Stimulated activated CD4-positive, alpha-beta T cell treated with anti-CD3 and anti-CD28 coated beads, Interleukin-12 subunit alpha, Interleukin-12 subunit beta, amount 100 ng/mL, for 4 hours (primary cell): ENCODE results near the gene E2F1.
A peak's percentile ranks its signal among the peaks of the same experiment; 100 is the strongest.

Experiments used
- DNase-seq: peaks from one replicate; pipeline ENCODE4 v3.0.0-alpha.2; 2020

The E2F1 gene

DNA sequence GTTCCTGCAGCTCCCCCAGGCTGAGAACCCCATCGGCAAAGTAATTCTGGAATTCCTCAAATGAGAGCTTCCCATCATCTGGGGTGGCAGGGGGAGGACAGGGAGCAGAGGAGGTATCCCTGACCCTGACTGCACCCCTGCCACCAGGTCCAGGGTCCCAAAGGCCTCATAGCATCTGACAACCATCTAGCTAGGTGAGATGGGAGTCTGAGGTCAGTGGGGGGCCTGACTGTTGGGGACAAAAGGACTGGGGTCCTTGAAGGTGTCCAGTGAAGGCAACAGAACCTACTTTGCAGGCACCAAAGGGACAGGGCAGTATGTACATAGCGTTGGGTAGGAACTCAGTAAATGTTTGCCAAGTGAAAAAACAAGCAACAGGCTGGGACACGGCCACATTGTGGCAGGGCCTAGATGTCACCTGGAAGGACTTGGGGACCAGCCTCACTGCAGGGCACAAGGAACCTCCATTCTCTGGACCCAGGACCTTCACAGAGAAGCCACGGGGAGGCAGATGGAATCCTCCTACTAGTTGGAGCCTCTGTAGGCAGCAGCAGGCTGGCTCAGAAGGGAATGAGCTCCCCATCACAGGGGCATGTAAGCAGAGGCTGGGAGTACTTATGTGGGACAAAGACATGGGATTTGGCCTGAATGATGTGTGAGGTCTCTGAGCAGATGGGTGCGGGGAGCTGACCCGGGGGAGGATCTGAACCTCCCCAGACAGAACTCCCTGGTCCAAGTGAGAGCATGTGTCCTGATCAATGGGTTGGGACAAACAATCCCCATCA, 15.3 kb downstream of the E2F1 start:
- DNase-seq, result no peak

DNA sequence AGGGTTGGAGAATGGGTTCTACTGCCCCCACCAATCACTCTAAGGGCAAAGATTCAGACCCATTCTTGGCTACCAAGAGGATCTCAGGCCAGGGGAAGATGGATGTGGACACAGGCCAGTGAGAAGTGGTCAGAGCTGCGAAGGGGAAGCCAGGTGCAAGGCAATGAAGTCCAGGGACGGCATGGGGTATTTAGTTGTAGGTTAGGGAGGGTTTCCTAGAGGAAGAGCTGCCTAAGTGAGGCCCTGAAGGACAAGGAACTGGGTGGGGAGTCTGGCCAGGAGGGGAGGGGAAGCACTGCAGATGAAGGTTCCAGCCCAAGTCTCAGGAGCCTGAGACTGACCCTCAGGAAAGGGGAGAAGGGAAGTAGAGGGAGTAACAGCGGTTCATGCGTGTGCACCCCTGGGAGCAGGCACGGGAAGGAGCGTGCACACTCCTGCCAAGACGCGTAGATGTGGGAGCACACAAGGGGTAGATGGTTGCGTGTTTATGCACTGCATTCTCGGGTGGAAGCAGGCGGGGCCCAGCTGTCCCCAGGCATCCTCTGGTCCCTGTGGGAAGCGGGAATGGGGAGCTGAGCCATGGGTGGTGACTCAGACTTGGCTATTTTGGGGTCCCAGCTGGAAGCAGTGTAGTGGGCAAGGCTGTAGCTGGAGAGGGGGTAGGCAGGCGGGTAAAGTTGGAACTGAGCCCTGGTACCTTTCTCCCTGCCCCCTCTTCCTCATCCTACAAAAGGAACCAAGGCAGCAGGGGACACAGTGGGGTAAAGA, 16.1 kb downstream of the E2F1 start:
- DNase-seq, result no peak

DNA sequence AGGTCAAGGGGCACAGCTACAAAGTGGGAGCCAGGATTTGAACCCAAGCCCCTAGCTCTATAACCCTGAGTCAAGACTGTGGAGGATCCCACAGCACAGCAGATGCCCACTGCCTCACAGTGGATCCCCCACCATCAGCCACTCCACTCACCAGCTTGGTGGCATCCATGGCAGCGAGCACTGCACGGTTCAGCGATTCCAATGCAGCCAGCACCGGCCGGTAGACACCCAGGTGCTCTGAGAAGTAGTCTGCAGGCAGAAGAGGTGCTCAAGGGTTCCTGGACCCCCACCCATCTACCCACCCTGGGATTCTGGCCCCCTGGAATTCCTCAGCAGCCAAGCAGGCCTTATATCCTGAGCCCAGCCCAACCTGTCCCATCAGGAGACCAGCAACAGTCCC, 17.0 kb downstream of the E2F1 start:
- DNase-seq, result no peak

DNA sequence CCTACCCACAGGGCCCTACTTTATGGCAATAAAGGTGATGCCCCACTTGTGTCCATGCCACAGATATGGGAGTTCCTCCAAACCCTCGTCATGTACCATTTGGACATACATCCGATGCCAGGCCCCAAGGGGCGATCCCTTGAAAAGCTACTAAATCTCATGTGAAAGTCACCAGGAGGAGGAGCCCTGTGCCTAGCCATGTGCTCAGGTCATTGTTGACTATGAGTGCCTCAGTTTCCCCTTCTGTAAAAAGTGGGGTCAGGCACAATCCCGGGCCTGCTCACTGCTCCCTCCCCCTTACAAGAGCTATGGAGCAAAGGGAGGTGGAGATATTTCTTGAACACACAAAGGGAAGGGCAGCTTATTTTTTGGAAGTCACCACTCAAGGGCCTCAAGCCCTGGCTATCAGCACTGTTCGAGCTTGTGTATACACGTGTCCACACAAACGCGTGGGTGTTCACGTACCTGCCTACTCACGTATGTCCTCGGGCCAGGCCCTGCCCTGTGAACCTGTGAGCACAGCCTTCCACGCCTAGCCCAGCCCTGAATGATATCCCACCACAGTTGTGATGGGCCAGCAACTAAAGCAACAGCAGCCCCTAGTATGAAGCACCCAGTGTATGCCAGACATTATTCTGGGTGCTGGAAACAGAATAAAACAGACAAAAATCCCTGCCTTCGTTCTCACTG, 17.6 kb downstream of the E2F1 start:
- no peak for DNase-seq

DNA sequence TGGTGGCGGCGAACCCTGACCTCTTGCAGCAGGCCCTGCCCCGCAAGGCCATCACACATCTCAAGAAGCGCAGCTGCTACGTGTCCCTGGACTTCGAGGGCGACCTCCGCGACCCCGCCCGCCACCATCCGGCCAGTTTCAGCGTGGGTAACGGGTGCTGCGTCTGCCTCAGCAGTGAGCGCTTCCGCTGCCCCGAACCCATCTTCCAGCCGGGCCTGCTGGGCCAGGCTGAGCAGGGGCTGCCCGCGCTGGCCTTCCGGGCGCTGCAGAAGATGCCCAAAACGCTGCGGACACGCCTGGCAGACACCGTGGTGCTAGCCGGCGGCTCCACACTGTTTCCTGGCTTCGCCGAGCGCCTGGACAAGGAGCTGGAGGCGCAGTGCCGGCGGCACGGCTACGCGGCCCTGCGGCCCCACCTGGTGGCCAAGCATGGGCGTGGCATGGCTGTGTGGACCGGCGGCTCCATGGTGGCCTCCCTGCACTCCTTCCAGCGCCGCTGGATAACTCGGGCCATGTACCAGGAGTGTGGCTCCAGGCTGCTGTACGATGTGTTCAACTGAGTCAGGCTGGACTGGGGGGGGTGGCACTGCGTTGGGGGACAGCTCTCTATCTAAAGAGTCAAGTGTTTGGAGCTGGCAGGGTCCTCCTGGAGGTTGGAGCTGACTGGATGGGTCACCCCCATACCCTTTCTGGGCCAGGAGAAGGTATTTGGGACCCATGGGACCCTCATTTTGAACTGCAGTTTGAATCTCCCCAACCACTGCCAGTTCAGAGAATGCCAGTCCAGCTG, 18.3 kb downstream of the E2F1 start:
- DNase-seq, result peak; percentile 69

DNA sequence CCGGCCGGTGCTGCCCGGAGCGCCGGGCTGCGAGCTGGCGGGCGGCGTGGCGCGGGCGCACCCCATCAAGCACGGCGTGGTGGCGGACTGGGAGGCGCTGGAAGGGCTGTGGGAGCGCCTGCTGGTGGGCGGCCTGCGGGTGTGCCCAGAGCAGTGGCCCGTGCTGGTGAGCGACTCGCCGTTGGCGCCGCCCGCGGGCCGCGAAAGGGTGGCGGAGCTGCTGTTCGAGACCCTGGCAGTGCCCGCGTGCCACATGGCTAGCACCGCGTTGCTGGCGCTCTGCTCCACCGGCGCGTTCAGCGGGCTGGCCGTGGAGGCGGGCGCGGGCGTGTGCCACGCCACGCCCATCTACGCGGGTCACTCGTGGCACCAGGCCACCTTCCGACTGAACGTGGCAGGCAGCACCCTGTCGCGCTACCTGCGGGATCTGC, 18.9 kb downstream of the E2F1 start:
- DNase-seq, result peak; percentile 45

DNA sequence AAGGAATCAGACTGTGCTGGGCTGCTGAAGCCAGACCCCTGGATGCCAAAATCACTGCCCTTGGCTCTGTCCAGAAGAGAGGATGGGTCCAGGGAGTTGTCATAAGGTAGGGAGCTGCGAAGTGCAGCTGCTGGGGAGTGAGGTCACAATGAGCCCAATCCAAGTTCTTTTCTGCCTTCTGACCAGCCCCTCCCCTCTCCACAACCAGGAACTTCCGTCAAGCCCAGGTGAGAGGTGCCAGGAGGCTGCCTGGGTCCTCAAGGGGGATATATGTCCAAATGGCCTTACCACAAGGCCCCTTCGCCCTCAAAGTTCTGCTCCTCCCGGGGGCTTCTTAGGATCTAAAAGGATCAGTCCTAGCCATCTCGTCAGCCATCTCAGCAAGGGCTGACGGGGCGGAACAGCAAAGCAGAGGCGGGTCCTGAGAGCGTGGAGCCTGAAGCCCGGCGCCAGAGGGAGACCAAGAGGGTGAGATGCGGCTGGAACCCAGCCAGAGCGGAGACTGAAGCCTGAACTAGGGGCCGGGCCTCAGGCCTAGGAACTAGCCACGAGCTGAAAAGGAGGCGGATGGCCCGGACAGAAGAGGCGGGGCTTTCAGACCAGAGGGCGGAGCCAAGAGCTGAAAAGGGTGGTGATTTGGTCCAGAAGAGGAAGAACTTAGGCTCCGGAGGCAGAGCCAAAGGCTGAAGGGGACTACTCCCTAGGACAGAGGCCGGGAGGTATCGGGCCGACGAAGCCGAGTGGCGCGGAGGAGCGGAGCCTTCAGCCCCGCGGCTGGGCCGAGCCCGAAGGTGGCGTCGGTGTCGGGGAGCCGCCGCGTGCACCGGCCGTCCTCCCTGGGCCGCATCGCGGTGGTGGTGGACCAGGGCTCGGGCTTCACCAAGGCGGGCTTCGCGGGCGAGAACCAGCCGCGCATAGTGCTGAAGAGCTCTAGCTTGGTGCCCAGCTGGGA, 19.6 kb downstream of the E2F1 start, which contains the start of gene ACTL10:
TSS of gene ACTL10 (plus strand) at position 651 of the 952 bp plus-strand sequence. CDS start 555 bp downstream, outside the sequence.
- peak; percentile 83 for DNase-seq

DNA sequence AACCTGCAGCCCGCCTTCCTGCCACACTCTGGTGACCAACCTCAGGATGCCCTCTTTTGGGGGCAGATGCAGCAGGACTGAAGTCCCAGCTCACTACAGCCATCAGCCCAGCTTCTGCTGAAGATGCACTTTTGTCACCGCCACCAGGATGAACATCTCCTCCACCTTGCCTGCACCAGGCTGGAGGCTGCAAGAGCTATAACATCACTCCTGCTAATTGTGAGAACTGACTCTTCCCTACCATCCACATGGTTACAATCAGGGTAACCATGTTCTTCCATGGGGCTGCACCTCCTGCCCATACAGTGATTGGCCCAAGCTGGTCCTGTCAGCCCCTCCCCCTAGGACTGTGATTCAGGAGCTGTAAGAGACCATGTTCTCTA, 21.4 kb downstream of the E2F1 start:
- DNase-seq, result no peak

DNA sequence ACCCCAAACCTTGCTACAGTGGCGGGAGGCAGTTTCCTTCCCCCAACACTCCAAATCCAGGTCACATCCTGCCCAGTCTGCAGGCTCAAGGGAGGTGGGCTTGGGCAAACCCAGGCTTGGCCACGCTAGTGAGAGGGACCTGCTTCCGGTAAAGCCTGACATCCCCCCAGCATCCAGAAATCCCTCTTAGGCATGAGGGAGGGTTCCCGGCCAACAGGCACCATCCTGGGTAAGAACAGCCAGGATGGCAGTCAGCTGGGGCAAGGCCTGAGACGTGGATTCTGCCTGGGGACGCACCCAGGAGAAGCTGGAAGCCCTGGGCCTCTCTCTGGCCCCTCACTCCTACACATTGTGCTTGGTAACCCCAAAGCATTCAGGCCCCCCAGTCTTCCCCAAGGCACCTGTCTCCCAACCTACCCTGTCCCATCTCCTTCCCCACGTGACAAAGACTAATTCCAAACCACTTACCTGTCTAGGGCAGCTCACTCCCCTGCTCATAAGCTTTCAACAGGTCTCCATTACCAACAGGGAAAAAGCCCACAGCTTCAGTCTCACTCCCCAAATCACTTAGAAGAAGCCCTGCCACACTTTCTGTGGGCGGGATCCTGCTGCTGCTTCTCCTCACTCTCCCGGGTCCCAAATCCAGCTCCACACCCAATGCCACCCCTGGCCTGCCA, 22.0 kb downstream of the E2F1 start:
- DNase-seq, result no peak

DNA sequence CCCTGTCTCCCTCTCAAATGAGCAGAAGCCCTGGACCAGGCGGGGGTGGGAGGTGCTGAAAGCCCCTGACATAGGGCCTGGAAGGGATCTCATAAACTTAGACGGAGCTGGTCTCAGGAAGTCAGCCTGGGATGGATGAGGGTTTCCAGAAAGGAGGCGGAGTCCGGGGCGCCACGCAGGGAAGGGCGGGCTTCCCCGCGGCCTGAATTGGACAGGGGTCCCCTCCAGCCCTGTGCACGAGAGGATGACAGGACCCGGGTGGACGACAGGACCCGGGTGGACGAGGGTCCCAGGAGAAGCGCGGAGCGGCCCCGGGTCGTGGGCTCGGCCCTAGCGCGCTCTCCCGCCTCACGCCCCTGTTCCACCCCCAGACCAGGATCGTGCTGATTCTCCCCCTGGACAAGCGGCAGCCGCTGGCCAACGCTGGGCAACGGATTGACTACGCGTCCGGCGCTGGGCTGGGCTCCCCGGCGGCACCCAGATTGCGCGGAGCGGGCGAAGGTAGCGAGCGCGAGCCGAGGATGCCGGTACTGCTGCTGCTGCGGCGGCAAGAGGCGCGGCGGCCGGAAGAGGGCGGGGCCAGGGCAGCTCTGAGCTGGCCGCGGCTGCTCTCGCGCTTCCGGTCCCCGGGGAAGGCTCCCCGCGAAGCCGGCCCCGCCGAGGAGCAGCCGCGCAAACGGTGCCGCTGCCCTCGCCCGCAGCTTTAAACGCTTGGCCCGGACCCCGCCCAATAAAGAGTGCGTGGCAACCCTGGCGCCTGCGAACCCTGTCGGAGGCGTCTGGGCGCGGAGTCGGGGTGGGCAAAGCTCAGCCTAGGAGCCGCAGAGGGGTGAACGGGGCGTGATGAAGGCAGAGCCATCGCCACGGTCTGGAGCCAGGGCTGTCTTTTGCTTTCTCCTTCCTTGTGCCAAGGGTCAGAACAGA, 22.8 kb downstream of the E2F1 start:
- peak; percentile 84 for DNase-seq

DNA sequence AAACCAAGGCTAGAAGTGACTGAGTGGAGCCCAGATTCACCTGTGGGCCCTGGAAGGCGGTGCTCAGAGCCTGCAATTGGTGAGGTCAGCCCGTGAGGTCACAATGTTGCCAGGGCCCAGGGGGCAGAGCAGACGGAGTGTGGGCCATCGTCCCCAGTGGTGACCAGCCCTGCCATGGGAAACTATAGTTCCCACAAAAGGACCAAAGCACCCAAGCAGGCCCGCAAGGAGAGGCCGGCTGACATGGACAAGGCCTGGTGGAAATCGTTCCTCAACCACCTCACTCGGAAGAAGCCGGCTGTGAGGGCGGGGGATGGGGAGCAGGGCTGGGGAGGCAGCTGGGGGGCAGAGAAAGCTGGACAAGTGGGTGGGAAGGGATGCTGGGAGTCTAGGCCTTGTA, 24.0 kb downstream of the E2F1 start, which contains the start of gene C20orf144:
TSS of gene C20orf144 (plus strand) at position 156 of the 400 bp plus-strand sequence. CDS start at position 175, 19 bp downstream.
- DNase-seq, result no peak

DNA sequence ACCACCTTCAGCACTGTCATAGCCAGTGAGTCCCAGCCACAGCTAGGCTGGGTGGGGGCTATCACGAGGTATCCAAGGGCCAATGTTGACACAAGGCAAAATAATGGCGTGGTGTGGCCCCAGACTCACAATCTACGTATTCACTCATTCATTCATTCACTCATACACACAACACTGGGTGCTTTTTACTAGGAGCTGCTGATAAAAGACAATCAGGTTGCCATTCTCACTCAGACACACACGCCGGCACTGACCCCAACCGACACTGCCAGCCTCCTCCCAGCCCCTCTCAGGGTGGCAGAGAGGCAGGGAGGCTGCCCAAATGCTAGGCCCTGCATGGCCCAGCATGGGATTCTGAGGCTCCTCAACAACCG, 25.5 kb downstream of the E2F1 start:
- no peak for DNase-seq

DNA sequence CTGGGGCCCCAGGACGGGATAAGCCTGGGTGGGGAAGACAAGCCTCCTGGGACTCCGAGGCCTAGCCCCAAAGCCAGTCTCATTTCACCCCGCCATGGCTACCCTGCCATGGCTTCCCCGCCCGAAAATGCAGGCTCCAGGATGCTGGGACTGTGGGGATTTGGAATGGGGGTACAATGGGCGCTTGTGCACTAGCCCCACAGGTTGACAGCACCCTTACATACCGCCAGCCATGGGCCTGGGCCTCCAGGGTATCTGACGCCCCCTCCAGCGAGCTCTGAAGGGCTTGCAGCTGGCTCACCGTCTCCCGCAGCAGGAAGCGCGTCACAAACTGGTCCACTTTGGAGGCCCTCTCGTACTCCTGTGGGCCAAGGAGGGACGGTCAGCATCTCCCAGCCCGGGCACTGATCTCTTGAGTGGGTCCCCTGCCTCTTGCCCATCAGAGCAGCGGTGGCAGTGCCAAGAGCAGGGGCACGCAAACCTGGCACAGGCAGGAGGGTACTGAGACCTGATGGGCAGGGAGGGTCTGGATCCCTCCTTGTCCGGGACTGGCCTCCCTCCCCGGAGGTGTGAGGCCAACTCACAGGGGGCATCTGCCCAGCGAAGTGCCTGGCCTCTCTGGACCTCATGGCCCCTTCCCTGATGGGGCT, 26.0 kb downstream of the E2F1 start:
- DNase-seq, result no peak

DNA sequence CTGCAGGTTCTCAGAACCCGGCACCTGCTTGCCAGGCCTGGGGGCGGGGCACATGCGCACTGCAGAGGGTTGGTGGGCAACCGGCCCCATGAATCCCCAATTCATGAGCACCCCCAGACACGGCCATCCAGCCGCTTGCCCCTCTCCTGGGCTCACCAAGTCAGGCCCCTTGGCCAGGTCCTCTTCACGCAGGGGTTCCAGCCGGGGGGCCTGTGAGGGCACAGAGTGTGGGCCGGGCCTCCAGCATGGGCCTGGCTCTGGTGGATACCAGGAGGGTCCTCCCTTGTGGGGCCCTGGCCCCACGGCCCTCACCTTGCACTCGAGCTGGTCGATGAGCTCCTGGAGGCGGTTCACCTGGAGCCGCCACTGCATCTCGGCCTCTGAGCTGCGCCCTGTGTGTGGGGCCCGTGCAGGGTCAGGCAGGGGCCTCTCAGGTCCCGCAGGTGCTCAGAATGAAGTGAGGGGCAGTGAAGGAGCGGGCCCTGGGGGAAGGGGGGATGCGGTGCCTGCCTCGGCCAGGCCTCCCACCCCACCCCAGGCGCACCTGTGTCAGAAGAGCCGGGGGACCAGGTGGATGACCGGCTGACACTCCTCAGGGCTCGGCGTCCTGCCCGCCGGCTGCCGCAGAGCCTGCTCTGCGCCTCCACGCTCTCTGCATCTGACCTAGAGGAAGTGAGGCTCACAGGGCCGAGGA, 26.7 kb downstream of the E2F1 start:
- DNase-seq, result no peak

DNA sequence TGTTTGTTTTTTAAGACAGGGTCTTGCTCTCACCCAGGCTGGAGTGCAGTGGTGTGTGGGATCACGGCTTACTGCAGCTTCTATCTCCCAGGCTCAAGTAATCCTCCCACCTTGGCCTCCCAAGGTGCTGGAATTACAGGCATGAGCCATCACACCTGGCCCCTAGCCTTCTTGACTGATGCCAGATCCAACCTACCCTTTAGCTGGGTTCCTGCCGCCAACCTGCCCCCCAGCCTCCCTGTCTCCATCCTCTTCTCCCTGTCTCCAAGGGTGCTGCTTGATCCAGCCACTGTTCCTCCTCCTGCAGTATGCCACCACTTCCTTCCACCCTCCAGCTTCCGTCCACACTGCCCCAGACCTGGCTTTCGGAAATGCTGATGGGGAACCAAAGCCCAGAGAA, 27.3 kb downstream of the E2F1 start:
- no peak for DNase-seq

DNA sequence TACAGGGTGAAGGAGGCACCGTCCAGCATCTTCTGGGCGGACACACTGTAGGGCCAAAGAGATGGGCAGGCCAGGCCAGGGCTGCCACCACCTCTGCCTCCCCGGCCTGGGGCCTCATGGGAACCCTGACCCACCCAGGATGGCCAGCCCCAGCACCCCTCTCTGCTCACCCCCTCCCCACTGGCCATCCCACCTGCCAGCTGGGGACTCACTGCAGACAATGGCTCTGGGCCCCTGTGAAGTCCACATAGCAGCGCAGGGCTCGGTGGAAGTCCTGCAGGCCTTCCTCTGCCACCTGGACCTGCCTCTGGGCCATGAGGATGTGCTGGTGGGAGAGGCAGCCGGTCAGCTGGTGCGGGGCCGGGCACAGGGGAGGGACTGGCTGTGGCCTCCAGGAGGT, 27.7 kb downstream of the E2F1 start:
- DNase-seq, result no peak

DNA sequence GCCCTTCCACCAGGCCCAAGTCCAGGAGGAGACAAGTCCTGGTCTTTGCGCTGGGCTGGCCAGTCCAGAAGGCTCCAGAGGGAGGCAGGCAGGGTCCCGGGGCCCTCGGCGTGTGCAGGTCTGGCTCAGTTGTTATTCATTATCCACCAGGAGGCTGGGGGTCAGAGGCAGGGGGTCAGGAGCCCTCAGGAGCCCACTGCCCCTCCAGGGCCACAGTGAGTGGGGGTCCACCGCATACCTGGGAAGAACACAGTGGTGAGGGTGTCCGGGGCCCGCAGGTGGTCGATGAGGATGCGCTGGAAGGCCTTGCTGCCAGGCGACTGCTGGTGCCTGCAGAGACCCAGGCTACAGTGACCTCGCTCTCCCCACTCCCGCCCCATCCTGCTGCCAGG, 28.5 kb downstream of the E2F1 start:
- no peak for DNase-seq
